Measurements from ENCODE around the gene PSMB11. TPM values are rescaled to one million over a fixed set of nuclear protein-coding genes. Genes with fewer than 3 reads are reported as not detected.
"Not testable (repeated sequence)": the region's sequence is repeated elsewhere in the genome, so short reads cannot be mapped to it uniquely, and the experiment has no call there.

PSMB11 gene, protein sequence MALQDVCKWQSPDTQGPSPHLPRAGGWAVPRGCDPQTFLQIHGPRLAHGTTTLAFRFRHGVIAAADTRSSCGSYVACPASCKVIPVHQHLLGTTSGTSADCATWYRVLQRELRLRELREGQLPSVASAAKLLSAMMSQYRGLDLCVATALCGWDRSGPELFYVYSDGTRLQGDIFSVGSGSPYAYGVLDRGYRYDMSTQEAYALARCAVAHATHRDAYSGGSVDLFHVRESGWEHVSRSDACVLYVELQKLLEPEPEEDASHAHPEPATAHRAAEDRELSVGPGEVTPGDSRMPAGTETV
- not detected in 2 replicates for total RNA-seq (2014; rRNA removed; shearing (Covaris generic))

DNA sequence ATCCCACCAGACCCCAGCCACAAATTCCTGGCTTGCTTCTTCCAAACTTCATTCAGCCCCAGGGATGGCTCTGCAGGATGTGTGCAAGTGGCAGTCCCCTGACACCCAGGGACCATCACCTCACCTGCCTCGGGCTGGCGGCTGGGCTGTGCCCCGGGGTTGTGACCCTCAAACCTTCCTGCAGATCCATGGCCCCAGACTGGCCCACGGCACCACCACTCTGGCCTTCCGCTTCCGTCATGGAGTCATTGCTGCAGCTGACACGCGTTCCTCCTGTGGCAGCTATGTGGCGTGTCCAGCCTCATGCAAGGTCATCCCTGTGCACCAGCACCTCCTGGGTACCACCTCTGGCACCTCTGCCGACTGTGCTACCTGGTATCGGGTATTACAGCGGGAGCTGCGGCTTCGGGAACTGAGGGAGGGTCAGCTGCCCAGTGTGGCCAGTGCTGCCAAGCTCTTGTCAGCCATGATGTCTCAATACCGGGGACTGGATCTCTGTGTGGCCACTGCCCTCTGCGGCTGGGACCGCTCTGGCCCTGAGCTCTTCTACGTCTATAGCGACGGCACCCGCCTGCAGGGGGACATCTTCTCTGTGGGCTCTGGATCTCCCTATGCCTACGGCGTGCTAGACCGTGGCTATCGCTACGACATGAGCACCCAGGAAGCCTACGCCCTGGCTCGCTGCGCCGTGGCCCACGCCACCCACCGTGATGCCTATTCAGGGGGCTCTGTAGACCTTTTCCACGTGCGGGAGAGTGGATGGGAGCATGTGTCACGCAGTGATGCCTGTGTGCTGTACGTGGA lies at the start of gene PSMB11:
PSMB11 (plus strand) TSS at position 51 of the 804 bp plus-strand sequence; CDS start at position 65, 14 bp downstream.
- in situ Hi-C loops (cut with HindIII; ENCODE audit: low sequenced_read_pairs) = no loop called here
- DNase-seq (ENCODE audit: low spot score) = no peak

DNA sequence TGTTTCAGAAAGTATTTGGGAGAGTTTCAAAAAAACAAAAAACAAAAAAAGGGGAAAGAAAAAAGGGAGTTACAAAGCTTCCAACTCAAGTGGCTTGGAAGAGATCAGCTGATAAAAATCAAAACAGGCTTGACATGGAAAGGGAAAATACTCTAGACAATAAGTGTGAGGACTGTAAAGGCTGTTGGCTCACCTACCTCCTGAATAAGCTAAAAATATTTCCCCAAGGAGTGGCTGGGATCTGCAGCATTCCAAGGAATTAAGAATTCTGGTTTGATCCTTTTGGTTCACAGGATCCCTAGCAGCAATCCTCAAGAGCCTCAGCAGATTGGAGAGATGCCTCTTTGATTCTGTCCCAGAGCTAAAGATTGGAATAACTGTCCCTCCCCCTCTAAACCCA lies 48.5 kb upstream of the PSMB11 start:
- in situ Hi-C loops (cut with HindIII; ENCODE audit: low sequenced_read_pairs) = no loop called here
- no peak for DNase-seq (ENCODE audit: low spot score)

DNA sequence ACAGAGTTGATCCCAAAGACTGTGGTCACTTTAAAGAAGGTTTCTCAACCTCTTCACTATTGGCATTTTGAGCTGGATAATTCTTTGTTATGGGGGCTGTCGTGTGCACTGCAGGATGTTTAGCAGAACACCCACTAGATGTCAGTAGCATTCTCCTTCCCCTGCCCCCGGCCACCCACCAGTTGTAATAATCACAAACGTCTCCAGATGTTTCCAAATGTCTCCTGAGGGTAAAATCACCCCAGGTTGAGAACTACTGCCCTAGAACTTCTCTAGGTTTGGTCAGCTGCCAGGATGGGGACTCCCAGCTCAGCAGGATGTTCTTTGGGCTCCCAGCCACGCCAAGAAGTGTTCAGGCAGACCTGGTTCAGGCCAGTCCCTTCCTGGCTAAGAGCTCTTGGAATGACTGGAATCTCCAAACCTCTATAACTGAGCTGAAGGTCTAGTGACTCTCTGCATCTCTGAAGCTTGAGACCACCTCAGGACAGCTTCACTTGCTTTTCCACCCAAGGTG lies 47.2 kb upstream of the PSMB11 start:
- DNase-seq (ENCODE audit: low spot score) = no peak
- in situ Hi-C loops (cut with HindIII; ENCODE audit: low sequenced_read_pairs) = no loop called here

DNA sequence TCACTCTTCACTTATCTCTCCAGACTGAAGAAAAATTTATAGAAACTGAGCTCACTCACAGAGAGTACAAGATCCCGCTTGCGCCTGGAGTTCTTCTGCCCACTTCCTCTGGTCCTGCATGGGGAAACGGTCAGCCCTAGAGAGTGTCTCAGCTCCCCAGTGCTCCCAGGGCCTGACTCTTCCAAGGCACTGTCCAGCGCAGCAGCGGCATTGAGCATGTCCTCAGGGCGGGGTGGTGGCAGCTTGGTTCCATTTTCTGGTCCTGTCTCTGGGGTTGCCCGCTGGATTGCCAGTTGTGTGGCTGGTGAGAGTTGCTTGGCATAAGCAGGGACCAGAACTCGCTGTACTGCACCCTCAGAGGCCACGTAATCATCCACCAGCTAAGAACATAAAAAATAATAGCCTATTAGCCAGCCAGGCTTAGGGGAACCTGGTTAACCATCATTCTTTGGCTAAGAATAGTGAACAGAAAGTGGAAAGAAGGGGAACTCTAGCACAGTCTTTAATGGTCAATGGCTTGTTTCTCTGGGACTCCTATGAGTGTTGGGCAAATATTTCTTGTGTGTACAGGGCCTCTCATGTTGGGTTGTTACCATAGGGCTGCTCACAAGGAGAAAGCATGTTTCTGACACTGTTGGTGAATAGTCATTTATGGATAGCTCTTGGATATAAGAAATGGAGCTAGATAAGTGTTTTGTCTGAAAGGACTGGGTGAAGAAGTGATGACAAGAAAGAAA lies 46.0 kb upstream of the PSMB11 start:
- DNase-seq (ENCODE audit: low spot score) = no peak
- in situ Hi-C loops (cut with HindIII; ENCODE audit: low sequenced_read_pairs) = no loop called here

DNA sequence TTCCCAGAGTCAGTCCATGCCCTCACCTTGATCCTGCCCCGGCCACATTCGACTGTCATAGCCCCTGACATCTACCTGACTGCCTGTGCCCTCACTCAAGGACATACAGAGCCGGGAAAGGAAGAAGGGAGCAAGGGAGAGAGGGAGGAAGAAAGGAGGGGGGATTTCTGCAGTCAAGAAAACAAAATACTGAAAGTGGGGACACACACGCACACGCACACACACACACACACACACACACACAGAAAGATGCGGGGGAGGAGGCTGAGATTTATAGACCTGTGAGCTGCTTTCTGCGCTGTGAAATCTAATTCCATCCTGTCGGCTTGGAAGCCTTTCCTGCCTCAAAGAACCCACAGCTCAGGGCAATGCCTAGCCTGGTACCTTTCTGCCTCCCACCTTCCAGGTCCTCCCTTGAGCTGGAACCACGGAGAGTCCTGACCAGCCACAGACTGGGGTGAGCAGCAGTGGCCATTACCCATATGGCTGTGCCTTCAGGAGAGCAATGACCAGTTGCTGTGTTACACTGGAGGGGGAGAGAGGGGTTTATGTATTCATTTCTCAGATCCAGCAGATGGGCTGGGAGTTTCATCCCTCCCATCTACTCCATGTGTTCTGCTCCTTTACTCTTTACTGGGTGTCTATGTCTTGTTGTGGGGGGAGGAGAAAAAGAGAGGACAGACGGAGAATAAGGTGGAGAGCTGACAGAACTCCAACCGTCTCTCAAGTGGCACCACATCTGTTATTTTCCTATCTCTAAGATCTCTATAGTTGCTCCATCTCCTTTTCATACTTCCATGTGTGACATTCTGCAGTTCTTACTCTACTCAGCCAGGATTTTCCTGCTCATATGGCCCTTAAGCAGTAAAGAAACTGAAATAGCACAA lies 45.0 kb upstream of the PSMB11 start:
- no peak for DNase-seq (ENCODE audit: low spot score)
- in situ Hi-C loops (cut with HindIII; ENCODE audit: low sequenced_read_pairs) = no loop called here

DNA sequence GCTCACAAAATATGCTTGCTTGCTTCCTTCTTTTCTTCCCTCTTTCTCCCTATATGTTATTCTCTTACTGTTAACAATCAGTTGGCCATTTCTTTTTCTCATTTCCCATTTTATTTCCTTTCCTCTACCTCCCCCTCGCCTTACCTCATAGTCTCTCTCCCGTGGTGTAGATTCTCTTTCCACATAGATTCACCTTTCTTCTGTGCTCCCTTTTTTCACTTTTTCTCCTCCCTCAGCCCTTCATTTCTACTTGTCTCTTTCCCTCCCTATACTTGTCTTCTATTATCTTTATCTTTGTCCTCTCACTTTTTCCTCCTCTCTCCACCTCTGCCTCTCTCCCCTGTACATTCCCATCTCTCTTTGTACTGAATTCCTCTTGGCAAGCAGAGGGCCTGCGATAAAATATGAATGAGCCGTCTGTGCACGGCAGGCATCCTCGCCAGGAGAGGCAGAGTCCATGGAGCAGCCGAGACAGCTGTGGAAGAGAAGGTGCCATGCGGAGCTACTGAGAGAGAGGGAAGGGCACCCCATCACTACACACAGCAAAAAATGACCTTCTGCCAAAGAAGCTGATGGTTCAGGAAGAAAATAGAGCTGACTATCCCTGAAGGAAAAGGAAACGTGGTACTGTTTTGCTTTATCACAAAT lies 44.2 kb upstream of the PSMB11 start:
- DNase-seq (ENCODE audit: low spot score) = no peak
- in situ Hi-C loops (cut with HindIII; ENCODE audit: low sequenced_read_pairs) = no loop called here

DNA sequence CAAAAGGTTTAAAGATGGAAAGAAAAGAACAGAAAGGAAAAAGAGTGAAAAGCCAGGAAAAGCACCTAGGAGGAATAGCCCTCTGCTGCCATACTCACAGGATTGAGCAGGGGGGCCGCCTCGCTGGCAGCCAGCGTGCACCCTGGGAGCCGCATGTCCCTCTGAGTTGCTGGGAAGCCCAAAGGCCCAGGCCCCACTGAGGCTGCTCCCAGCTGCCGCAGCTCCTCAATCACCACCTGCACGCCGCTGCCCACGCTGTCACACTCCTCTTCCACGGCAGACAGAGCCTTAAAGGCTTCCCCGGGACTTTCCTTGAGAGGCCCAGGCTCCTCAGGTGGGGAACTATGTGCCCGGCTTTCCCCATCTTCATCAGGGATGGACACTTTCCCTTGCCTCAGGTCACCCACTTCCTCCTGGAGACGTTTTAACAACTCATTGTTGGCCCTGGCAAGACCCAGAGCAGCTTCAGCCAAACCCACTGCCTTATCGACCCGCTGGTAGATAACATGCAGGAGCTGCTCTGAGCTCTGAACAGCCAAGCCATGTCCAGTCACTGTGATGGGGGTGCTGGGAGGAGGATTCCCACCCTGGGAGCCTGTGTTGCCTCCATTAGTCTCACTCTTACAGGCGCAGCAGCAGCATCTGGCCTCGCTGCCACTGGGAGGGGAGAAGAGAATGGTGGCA lies 43.5 kb upstream of the PSMB11 start:
- DNase-seq (ENCODE audit: low spot score) = no peak
- in situ Hi-C loops (cut with HindIII; ENCODE audit: low sequenced_read_pairs) = no loop called here

DNA sequence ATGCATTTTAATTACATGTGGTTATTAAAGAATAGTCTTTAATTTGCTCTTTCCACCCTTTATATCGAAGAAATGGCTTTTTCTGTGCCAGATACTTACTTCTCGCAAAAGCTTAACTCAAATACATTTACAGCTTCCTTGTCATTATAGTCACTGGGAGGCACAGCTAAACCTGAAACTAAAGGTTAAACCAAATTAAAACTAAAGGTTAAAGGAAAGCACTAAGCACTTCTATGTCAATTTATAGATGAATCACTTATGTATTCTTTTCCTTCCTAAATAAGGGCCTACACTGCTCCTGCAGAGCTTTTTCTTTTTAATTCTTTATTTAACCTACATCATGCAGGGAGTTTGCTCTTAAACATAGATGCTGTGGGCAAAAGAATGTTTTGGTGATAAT lies 41.2 kb upstream of the PSMB11 start:
- DNase-seq (ENCODE audit: low spot score) = no peak
- in situ Hi-C loops (cut with HindIII; ENCODE audit: low sequenced_read_pairs) = no loop called here

DNA sequence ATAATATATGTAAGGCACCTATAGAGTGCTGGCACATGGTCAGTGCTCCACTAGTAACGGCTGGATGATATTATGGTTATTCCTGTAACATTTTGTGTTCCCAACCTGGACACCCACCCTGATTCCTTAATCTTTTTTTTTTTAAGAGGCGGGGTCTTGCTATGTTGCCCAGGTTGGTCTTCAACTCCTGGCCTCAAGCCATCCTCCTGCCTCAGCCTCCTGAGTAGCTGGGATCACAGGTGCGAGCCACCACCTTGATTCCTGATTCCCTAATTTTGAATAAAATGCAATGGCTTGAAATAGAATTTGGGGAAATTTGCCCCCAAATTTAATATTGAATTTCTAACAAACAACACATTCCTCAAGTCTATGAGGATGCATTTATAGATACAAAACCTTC lies 39.4 kb upstream of the PSMB11 start:
- DNase-seq (ENCODE audit: low spot score) = no peak
- in situ Hi-C loops (cut with HindIII; ENCODE audit: low sequenced_read_pairs) = no loop called here

DNA sequence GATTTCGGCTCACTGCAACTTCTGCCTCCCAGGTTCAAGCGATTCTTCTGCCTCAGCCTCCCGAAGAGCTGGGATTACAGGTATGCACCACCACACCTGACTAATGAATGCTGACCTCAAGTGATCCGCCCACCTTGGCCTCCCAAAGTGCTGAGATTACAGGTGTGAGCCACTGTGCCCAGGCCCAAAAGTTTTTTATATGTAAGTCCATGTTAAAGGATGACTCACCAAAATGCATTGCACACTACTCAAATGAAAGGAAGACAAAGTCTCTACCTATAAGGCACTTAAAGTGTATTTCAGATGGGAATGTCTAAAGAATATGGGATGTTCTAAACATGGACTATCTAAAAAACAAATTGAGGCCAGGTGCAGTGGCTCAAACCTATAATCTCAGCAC lies 37.7 kb upstream of the PSMB11 start:
- in situ Hi-C loops (cut with HindIII; ENCODE audit: low sequenced_read_pairs); DNase-seq (ENCODE audit: low spot score): not testable (repeated sequence)

DNA sequence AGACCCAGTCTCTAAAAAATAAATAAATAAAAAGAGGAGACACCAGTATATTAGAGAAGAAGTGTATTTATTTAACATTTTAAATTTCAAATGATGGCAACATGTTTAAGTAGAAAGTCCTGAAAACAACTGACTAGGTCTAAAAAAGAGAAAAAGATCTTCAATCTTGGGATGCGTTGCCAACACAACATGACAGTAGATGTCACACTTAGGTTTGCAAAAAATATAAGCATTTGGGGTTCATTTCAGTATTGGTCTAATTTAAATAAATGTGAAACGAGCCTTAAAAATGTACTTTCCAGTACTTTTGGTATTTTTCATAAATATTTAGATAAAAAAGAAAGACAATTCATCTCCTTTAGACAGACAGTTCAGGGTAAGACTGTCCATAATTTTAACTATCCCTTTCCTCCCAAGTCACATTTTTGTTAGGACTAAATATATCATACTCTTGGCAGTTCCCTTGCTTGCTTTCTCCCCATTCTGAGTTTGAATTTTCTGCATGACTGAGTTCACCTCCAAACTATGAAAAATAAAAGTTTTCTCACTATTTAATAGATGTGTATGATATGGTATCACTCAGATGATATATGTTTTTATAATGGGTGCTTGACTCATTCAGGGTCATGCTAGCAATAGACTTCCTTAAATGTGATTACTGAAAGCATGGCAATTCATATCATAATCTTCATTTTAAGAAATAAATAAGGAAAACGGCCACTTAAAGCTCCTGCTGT lies 36.4 kb upstream of the PSMB11 start:
- in situ Hi-C loops (cut with HindIII; ENCODE audit: low sequenced_read_pairs) = no loop called here

DNA sequence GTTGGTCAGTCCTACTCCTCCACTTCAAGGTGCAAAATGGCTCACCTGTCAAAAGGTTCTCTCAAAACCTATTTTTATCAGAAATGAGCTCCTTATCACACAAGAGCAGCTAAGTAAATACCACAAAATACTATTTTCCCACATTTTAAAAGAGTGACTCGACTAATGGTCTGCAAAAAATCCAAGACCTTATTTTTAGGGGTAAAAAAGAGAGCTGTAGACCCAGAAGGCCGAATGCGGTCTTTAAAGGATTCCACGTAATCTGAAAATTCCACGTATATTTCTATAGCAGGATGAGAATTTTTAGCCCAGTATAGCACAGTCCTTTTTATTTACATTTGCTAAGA lies 35.9 kb upstream of the PSMB11 start:
- in situ Hi-C loops (cut with HindIII; ENCODE audit: low sequenced_read_pairs) = no loop called here
- peak; percentile 38 for DNase-seq (ENCODE audit: low spot score)

More for the DNA sequence above, 36.4 kb upstream of the PSMB11 start:
- DNase-seq (ENCODE audit: low spot score) = no peak

DNA sequence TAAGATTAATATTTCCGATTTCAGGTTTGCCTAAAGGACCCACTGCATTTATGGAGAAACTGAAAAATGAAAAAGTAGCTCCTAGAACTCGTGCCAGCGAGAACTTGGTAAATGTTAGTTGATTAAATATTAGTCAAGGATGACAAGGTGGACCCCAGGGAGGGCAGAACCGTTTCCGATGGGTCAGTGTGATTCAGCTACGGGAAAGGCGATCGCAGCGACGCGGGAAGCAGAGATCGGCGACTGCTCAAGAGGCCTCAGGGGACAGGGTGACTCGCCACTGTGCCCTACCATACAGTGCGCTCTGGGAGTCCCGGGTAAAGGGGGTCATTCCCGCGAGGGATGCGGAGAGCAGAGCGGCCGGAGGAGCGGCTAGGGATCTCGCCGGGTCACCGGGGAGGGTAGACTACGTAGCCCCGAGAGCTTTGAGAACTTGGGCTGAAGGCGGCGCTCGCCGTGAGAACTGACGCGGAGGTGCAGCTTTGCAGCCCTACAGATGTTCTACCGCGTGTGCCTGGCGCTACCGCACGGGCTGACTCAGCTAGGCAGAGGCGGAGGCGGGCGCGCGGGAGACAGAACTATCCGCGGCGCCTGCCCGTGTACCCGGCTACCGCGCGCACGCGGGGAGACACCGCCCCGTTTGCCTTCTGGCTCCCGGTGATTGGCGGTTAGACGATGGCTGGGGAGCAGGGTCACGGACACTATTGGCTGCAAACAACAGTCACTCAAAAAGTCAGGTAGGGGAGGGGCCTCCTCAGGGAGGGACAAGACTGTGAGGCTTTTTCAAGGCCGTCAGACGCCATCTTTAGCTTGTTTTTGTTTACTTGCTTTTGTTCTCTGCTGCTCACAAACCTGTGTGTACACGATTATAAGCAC lies 35.2 kb upstream of the PSMB11 start:
- in situ Hi-C loops (cut with HindIII; ENCODE audit: low sequenced_read_pairs) = no loop called here
- DNase-seq (ENCODE audit: low spot score) = peak; percentile 100

DNA sequence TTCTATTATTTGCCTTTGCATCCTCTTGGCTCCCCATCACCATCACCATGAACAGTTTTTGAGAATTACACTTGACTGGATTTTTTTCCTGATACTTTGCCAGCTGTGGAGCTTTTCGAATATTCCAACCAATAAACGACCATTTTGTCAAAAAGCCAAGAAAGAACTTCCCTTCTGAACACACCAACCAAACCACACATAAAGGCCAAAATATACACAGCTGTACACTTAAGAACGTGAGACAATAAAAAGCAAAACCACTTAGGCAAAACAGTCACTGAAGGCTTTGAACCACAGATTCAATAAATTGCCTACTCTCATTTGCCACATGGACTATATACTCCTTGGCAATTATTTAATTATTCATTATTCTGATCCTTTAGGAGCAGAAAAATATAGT lies 33.2 kb upstream of the PSMB11 start:
- in situ Hi-C loops (cut with HindIII; ENCODE audit: low sequenced_read_pairs) = no loop called here
- no peak for DNase-seq (ENCODE audit: low spot score)

DNA sequence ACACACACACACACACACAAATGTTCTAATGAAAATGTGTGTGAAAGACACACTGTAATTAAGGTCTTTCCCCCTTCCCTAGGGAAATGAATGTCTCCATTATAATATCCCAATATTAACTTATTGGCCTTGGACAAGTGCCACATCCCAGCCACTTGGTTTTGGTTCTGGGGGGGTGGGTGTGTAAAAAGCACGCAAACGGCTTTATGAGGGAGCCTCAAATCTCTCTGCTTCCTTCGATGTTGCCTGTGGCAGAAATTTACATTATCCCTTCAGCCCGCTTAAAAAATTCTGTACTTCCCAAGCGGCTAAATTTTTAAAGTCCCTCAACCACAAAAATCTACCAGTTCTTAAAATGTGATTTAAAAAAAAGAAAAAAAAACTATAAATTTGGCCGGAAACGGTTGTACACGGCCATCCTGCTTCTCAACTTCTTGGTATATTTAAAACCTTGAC lies 32.5 kb upstream of the PSMB11 start:
- in situ Hi-C loops (cut with HindIII; ENCODE audit: low sequenced_read_pairs) = no loop called here
- peak; percentile 12 for DNase-seq (ENCODE audit: low spot score)

All from G401 (cell line).